Activated CD4-positive, alpha-beta T cell treated with anti-CD3 and anti-CD28 coated beads for 36 hours (primary cell): Measurements from ENCODE around the gene PLA2G12A. TPM values are rescaled to one million over a fixed set of nuclear protein-coding genes. Genes with fewer than 3 reads are reported as not detected.

Experiments used
- ATAC-seq: fragments of 200-7000 bp; cut with Tn5 transposase; one replicate; pipeline ENCODE4 v1.10.0; 2021; ENCODE audit warnings: mild to moderate bottlenecking, moderate library complexity
- CTCF ChIA-PET: fragments of 350-600 bp; sonication (Branson Sonifier 250); formaldehyde crosslinking; loops from one replicate; lab custom pipeline; 2021; ENCODE audit warnings: antibody characterized with exemption; lab: Charles Lee
- POLR2A ChIA-PET: fragments of 350-600 bp; sonication (Branson Sonifier 250); formaldehyde crosslinking; loops from one replicate; lab custom pipeline; 2021; ENCODE audit warnings: antibody characterized with exemption, inconsistent platforms; lab: Charles Lee
- DNase-seq: peaks from one replicate; pipeline ENCODE4 v3.0.0-alpha.2; 2020
- H3K27ac Mint-ChIP-seq: one replicate; pipeline ENCODE4 v1.8.0; 2021; ENCODE audit warnings: mixed read lengths
- H3K27me3 Mint-ChIP-seq: one replicate; pipeline ENCODE4 v1.8.0; 2021; ENCODE audit warnings: mixed read lengths
- H3K36me3 Mint-ChIP-seq: one replicate; pipeline ENCODE4 v1.8.0; 2021; ENCODE audit warnings: low read depth, mixed read lengths
- H3K4me1 Mint-ChIP-seq: one replicate; pipeline ENCODE4 v1.8.0; 2021; ENCODE audit warnings: mixed read lengths
- H3K4me3 Mint-ChIP-seq: one replicate; pipeline ENCODE4 v1.8.0; 2021; ENCODE audit warnings: mild to moderate bottlenecking, moderate library complexity, mixed read lengths
- H3K9me3 Mint-ChIP-seq: one replicate; pipeline ENCODE4 v1.8.0; 2021; ENCODE audit warnings: low read depth, mixed read lengths
- intact Hi-C, 2 experiments: fragments of 100-400 bp; cut with DNase I in 1 of 2; cut with micrococcal nuclease in 1 of 2; formaldehyde crosslinking; loops; one replicate each; pipeline versions ENCODE4 v1.14.2 to v1.15.1; 2022 to 2024; cut with DNase I, micrococcal nuclease
- total RNA-seq, 2 experiments: library from RNA; stranded (reverse); gene quantifications; one replicate each; pipeline ENCODE4 v1.2.3, GENCODE V29; 2021

The PLA2G12A gene
- total RNA-seq, 2 experiments from 2014 or later: 17.9 to 31.1 TPM

DNA sequence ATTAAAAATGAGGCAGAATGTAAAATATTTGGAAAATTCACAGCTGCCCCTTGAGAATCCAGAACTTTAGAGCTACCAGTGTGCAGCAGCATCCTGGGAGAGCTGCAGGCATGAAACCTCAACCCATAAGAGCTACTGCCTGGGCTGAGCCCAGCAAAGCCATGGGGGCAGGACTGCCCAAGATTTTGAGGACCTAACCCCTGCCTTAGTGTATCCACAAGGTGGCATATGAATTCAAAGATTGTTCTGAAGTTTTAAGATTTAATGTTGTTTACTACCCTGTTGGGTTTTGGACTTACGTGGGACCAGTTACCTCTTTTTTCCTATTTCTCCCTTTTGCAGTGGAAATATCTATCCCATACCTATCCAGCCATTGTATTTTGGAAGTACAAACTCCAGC lies 53.0 kb downstream of the PLA2G12A start:
- Mint-ChIP-seq H3K27ac (no peak overlapping the region), H3K36me3 (peaks cover 35% of the 10 kb centered on the region), H3K4me1 (peaks cover 13% of the 10 kb centered on the region), H3K4me3 (no peak overlapping the region), H3K9me3 (no peaks in the 10 kb centered on the region), H3K27me3 (no peaks in the 10 kb centered on the region)
- CTCF ChIA-PET: no interaction called here
- no peak for DNase-seq
- POLR2A ChIA-PET: no interaction called here
- intact Hi-C loops: no loop called here
- ATAC-seq: no peak

DNA sequence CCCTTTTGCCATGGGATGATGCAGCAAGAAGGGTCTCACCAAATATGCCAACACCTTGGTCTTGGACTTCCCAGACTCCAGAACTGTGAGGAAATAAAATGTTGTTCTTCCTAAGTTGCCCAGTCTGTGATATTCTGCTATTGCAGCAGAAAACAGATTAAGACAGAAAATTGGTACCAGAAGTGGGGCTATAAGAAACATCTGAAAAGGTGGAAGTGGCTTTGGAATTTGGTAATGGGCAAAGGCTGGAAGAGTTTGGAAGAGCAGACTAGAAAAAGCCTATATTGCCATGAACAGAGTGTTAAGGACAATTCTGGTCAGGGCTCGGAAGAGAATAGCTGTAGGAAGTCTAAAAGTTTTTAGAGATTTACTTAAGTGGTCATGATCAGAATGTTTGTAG lies 54.0 kb downstream of the PLA2G12A start:
- intact Hi-C loops: no loop called here
- ATAC-seq: no peak
- Mint-ChIP-seq H3K4me3 (no peak overlapping the region), H3K27me3 (no peaks in the 10 kb centered on the region), H3K36me3 (peaks cover 43% of the 10 kb centered on the region), H3K9me3 (peaks cover 10% of the 10 kb centered on the region), H3K4me1 (peaks cover 23% of the 10 kb centered on the region), H3K27ac (no peak overlapping the region)
- ChIA-PET POLR2A (no interaction called here), CTCF (interaction anchor here (0.7 kb wide), 1 partner anchor 40 kb away, joined by 3 read pairs; no protein-coding TSS in a partner anchor)
- DNase-seq: no peak

DNA sequence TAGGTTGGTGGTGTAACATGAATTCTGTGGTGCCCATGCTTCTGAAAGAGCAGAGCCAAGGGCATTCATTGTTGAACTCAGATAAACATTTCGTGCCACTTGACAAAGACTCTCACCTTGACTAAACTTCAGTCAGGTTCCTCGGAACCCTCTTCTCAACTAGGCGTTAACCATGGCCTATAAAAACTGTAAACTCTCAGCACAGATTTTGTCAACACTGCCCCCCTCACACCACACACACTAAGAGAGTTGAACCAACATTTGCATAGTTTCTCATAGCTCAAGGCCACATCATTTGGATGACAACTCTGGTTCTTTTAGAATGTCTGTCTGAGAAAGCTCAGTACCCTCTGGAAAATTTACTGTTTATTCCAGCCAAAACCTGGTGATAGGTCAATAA lies 54.7 kb downstream of the PLA2G12A start:
- H3K27ac Mint-ChIP-seq: no peak overlapping the region
- peaks cover 13% of the 10 kb centered on the region for H3K9me3 Mint-ChIP-seq
- DNase-seq (no peak), ATAC-seq (no peak)
- ChIA-PET CTCF (interaction anchor here (1.2 kb wide), 1 partner anchor 12 kb away, joined by 3 read pairs; no protein-coding TSS in a partner anchor), POLR2A (no interaction called here)
- H3K36me3 Mint-ChIP-seq: peaks cover 48% of the 10 kb centered on the region
- intact Hi-C loops: no loop called here
- H3K27me3 Mint-ChIP-seq: no peaks in the 10 kb centered on the region
- H3K4me1 Mint-ChIP-seq: peaks cover 26% of the 10 kb centered on the region
- no peak overlapping the region for H3K4me3 Mint-ChIP-seq

DNA sequence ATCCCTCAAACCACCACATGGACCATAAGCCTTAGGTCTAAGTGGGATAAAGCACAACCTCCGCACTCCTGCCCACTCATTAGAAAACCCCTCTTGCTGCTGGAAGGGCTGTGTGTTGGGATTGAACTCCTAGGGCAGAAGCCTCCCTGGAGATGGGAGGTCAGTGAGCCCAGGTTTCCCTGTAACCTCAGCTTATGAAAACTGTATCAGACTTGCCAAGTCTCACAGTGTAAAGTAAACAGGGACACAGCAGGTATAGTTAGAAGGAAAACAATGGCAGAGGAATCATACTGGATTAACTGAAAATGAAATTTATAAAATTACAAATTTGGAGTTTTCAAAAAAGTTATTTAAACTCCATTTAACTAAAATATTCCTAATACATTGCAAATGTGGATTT lies 56.6 kb downstream of the PLA2G12A start:
- no peak for ATAC-seq
- peaks cover 45% of the 10 kb centered on the region for H3K4me1 Mint-ChIP-seq
- intact Hi-C loops: no loop called here
- H3K36me3 Mint-ChIP-seq: peaks cover 49% of the 10 kb centered on the region
- H3K4me3 Mint-ChIP-seq: no peak overlapping the region
- peaks cover 13% of the 10 kb centered on the region for H3K9me3 Mint-ChIP-seq
- no peak for DNase-seq
- no peaks in the 10 kb centered on the region for H3K27me3 Mint-ChIP-seq
- POLR2A ChIA-PET: no interaction called here
- CTCF ChIA-PET: interaction anchor here (1.0 kb wide), 1 partner anchor 9 kb away, joined by 6 read pairs; no protein-coding TSS in a partner anchor
- H3K27ac Mint-ChIP-seq: no peak overlapping the region

DNA sequence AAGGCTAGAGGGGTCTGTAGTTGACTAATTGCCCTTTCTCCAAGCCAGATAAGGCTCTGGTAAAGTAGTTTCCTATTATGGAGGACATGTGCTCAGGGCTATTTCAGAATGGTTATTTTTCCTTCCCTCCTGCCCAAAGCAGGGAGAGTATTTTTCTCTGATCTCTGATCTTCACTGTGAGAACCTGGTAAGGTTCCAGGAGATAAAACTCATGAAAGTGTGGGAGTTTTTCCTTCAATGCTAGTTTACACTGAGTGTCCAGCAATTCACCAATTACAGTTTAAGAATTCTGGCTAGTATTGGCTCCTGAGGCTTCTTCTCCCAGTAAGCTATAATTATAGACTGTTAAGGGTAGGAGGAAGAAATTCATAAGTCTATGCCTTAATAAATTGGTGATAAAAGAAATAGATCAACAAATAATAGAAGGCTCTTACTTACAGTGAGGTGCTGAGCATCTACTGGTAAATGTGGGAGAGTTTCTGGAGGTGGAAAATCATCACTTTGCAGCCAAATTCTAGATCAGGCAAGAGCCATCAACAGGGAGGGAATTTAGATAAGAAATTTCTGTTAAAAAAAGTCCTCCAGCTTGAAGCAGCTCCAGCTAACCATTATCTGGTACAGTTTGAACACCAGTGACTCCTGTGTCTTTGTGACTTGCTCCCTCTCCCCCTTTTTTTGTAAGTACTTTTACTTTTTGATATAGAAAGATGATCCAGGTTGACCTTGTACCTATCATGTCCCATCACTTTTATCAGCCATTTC lies 57.5 kb downstream of the PLA2G12A start:
- ATAC-seq (no peak), DNase-seq (no peak)
- H3K9me3 Mint-ChIP-seq: peaks cover 13% of the 10 kb centered on the region
- H3K4me3 Mint-ChIP-seq: no peak overlapping the region
- no peaks in the 10 kb centered on the region for H3K27me3 Mint-ChIP-seq
- peaks cover 47% of the 10 kb centered on the region for H3K36me3 Mint-ChIP-seq
- intact Hi-C loops: no loop called here
- ChIA-PET CTCF (no interaction called here), POLR2A (no interaction called here)
- peaks cover 53% of the 10 kb centered on the region for H3K4me1 Mint-ChIP-seq
- H3K27ac Mint-ChIP-seq: no peak overlapping the region

DNA sequence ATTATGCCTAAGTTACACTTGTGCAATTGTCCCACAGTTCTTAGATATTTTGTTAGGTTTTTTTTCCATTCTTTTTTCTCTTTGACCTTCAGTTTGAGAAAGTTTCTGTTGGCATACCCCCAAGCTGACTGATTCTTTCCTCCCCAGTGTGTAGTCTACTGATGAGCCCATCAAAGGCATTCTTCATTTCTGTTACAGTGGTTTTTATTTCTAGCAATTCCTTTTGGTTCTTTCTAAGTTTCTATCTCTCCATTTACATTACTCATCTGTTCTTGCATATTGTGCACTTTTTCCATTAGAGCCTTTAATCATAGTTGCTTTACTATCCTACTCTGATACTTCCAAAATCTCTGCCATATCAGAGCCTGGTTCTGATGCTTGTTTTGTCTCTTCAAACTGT lies 58.5 kb downstream of the PLA2G12A start:
- Mint-ChIP-seq H3K36me3 (peaks cover 50% of the 10 kb centered on the region), H3K4me3 (no peak overlapping the region), H3K9me3 (peaks cover 13% of the 10 kb centered on the region), H3K4me1 (peaks cover 62% of the 10 kb centered on the region), H3K27me3 (no peaks in the 10 kb centered on the region), H3K27ac (peak overlapping the region; percentile 72)
- intact Hi-C loops: no loop called here
- ChIA-PET CTCF (no interaction called here), POLR2A (interaction anchor here (0.5 kb wide), 1 partner anchor 29 kb away, joined by 3 read pairs; no protein-coding TSS in a partner anchor)
- ATAC-seq: peak; percentile 80
- DNase-seq: peak; percentile 48

DNA sequence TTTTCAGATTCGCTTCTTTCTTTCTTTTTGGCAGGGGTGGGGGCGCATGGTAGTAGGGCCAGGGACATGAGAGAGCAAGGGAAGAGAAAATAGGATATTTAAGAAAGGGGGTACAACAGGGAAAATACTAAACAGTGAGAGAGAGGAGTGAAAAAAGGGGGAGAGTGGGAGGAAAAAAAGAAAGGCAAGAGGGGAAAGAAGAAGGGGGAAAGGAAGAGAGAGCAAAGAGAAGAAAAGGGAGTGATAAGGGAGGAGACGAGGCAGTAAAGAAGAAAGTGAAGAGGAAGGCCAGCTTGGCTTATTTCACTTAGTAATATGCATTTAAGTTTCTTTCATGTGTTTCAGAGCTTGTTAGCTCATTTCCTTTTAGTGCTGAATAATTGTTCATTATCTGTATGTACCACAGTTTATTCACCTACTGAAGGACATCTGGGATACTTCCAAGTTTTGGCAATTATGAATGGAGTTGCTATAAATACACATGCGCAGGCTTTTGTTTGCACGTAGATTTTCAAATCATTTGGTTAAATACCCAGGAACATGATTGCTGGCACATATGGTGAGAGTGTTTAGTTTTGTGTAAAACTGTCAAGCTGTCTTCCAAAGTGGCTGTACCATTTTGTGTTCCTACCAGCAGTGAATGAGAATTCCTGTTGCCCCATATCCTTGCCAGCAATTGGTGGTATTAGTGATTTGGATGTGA lies 63.9 kb downstream of the PLA2G12A start:
- intact Hi-C loops: no loop called here
- Mint-ChIP-seq H3K4me1 (peaks cover 54% of the 10 kb centered on the region), H3K27ac (peak overlapping the region; percentile 56), H3K9me3 (peaks cover 4% of the 10 kb centered on the region), H3K27me3 (no peaks in the 10 kb centered on the region), H3K36me3 (peaks cover 29% of the 10 kb centered on the region), H3K4me3 (no peak overlapping the region)
- ChIA-PET POLR2A (no interaction called here), CTCF (no interaction called here)
- ATAC-seq (no peak), DNase-seq (no peak)

DNA sequence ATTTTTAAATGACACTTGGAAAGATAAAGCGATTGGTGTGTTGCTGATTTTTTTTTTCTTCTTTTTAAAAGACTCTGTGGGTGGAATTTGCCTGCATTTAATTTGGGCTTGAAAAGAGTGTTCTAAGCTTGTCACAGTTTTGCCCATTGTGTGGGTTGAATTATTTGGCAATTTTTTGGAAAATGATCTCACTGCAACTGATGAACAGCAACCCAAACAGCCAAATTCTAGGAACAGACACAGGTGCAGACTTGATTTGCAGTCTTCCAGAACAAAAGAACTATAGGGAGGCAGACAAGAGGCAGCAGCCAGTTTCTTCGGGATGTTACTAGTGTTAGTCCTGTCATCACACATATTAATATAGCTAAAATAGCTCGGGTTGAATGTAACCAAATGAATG lies 67.1 kb downstream of the PLA2G12A start:
- POLR2A ChIA-PET: no interaction called here
- Mint-ChIP-seq H3K36me3 (peaks cover 24% of the 10 kb centered on the region), H3K4me1 (peaks cover 37% of the 10 kb centered on the region), H3K27ac (no peak overlapping the region), H3K4me3 (no peak overlapping the region), H3K9me3 (no peaks in the 10 kb centered on the region), H3K27me3 (no peaks in the 10 kb centered on the region)
- ATAC-seq (no peak), DNase-seq (no peak)
- CTCF ChIA-PET: interaction anchor here (0.6 to 1.7 kb wide), 4 partner anchors 12 to 148 kb away, joined by 3 to 5 read pairs (median 4); no protein-coding TSS in a partner anchor
- intact Hi-C loops: no loop called here

DNA sequence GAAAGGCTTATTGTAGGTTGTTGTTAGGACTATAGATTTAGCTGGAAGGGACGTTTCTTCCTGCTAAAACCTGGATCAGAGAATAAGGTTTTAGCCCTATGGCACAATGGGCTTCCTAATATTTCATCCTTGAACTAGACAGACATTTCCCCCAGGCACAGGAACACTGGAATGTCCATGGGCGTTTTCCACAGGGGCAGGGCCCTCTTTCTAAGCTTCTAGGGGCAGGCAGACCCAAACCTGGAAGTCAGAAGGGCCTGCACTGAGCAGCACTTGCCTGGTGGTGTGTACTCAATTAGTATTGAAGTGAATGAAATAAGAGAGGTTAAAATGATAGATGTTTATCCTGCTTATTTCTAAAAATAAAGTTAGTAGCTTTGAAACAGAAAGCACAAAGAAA lies 67.8 kb downstream of the PLA2G12A start:
- no peak overlapping the region for H3K27ac Mint-ChIP-seq
- H3K4me3 Mint-ChIP-seq: no peak overlapping the region
- ChIA-PET CTCF (interaction anchor here (0.6 to 1.7 kb wide), 4 partner anchors 13 to 147 kb away, joined by 3 to 5 read pairs (median 4); no protein-coding TSS in a partner anchor), POLR2A (no interaction called here)
- H3K4me1 Mint-ChIP-seq: peaks cover 36% of the 10 kb centered on the region
- ATAC-seq: no peak
- peaks cover 22% of the 10 kb centered on the region for H3K36me3 Mint-ChIP-seq
- H3K27me3 Mint-ChIP-seq: no peaks in the 10 kb centered on the region
- DNase-seq: no peak
- H3K9me3 Mint-ChIP-seq: no peaks in the 10 kb centered on the region
- intact Hi-C loops: no loop called here

Other genes with a start within 250 kb of the PLA2G12A start
- gene MCUB, start 169.8 kb downstream of the PLA2G12A start, total RNA-seq: 10 to 100 TPM; 58.2 to 80.1 TPM
- gene CASP6, start 26.6 kb downstream of the PLA2G12A start, total RNA-seq: 10 to 100 TPM; 23.3 to 26.5 TPM
- gene CFI, start 71.9 kb upstream of the PLA2G12A start, total RNA-seq: not detected
- 10 to 100 TPM; 37.4 to 42.2 TPM for gene GAR1, start 85.7 kb upstream of the PLA2G12A start, total RNA-seq
- under 1 TPM in 1 of 2 experiments, not detected in 1; 0.21 TPM for gene RRH, start 97.9 kb upstream of the PLA2G12A start, total RNA-seq
- gene LRIT3, start 118.0 kb upstream of the PLA2G12A start, total RNA-seq: under 1 TPM; 0.19 to 0.27 TPM
- gene EGF, start 182.8 kb upstream of the PLA2G12A start, total RNA-seq: under 1 TPM in 1 of 2 experiments, not detected in 1; 0.34 TPM